Suprapubic skin (tissue), 4 donors: ENCODE data around the gene CDC42BPA. TPM values are rescaled to one million over a fixed set of nuclear protein-coding genes. Genes with fewer than 3 reads are reported as not detected.

ENCODE experiments used
- DNase-seq, 2 donors: peaks; one replicate each; pipeline ENCODE4 v3.0.0-alpha.2; 2019; ENCODE audit warnings: low spot score in 2 of 2
- H3K27ac ChIP-seq: fragments of 200-600 bp; sonication (generic); one replicate; pipeline ENCODE4 v1.5.1; 2019
- H3K27me3 ChIP-seq: fragments of 200-600 bp; sonication (generic); one replicate; pipeline ENCODE4 v1.5.1; 2019
- H3K36me3 ChIP-seq: fragments of 200-600 bp; sonication (generic); one replicate; pipeline ENCODE4 v1.5.1; 2019
- H3K4me1 ChIP-seq: fragments of 200-600 bp; sonication (generic); one replicate; pipeline ENCODE4 v1.5.1; 2019
- H3K4me3 ChIP-seq: fragments of 200-600 bp; sonication (generic); one replicate; pipeline ENCODE4 v1.5.1; 2019; ENCODE audit warnings: mild to moderate bottlenecking
- H3K9me3 ChIP-seq: fragments of 200-600 bp; sonication (generic); one replicate; pipeline ENCODE4 v1.5.1; 2019
- CTCF ChIP-seq, 2 donors: fragments of 200-600 bp in 1 of 2; fragments of 450-650 bp in 1 of 2; sonication (generic) in 1 of 2; IDR thresholded peaks; one replicate each; pipeline ENCODE4 v1.5.1; 2016 to 2019; ENCODE audit warnings: antibody characterized with exemption in 2 of 2, mild to moderate bottlenecking in 1 of 2, moderate library complexity in 1 of 2
- EP300 ChIP-seq: sonication (generic); formaldehyde crosslinking; IDR thresholded peaks from one replicate; pipeline ENCODE4 v1.6.1; 2017; ENCODE audit warnings: antibody characterized with exemption
- POLR2A ChIP-seq, 2 donors: fragments of 450-650 bp; IDR thresholded peaks; one replicate each; pipeline ENCODE4 v1.6.1; 2017; ENCODE audit warnings: antibody characterized with exemption in 2 of 2, mild to moderate bottlenecking in 2 of 2, moderate library complexity in 2 of 2
- POLR2AphosphoS5 ChIP-seq, 3 donors: sonication (generic); formaldehyde crosslinking; IDR thresholded peaks; one replicate each; pipeline ENCODE4 v1.6.1; 2017; ENCODE audit warnings: antibody characterized with exemption in 3 of 3
- WGBS: methylation state at CpG from one replicate; pipeline ENCODE4 v1.1.5; 2018; 5-methylcytosine and 5-hydroxymethylcytosine counted together
- total RNA-seq, 4 donors: library from RNA; depleted of rRNA; stranded (reverse); fragments of >200 nt; gene quantifications; one replicate each; pipeline ENCODE4 v1.1.0, GENCODE V29; 2016

The CDC42BPA gene
- total RNA-seq, 4 donors from 2014 or later = 12.2 to 54.6 (median 14.9) TPM

GRCh38 chr1:227306689-227307088 lies 11.6 kb downstream of the CDC42BPA start:
- TF ChIP-seq POLR2A (IDR thresholded peaks at IDR 0.05) (no peak), EP300 (no peak), POLR2AphosphoS5 (IDR thresholded peaks at IDR 0.05) (no peak), CTCF (IDR thresholded peaks at IDR 0.05) (no peak)
- Histone ChIP-seq H3K9me3 (no peaks in the 10 kb centered on the region), H3K27ac (no peak overlapping the region), H3K27me3 (no peaks in the 10 kb centered on the region), H3K4me1 (peaks cover 6% of the 10 kb centered on the region), H3K4me3 (no peak overlapping the region), H3K36me3 (no peaks in the 10 kb centered on the region)
- 98% methylated on average over 3 of the region's 3 CpGs for WGBS
- no peak for DNase-seq

GRCh38 chr1:227305894-227306626 lies 12.2 kb downstream of the CDC42BPA start:
- Histone ChIP-seq H3K36me3 (no peaks in the 10 kb centered on the region), H3K9me3 (no peaks in the 10 kb centered on the region), H3K4me1 (peaks cover 6% of the 10 kb centered on the region), H3K27me3 (no peaks in the 10 kb centered on the region), H3K4me3 (no peak overlapping the region), H3K27ac (no peak overlapping the region)
- WGBS = 92% methylated on average over 6 of the region's 6 CpGs
- TF ChIP-seq CTCF (IDR thresholded peaks at IDR 0.05) = no peak
- no peak for TF ChIP-seq POLR2A (IDR thresholded peaks at IDR 0.05)
- TF ChIP-seq POLR2AphosphoS5 (IDR thresholded peaks at IDR 0.05) = no peak
- TF ChIP-seq EP300 = no peak
- DNase-seq = no peak

- no peak overlapping the region for H3K4me3 ChIP-seq
- H3K27me3 ChIP-seq = no peaks in the 10 kb centered on the region
- peaks cover 9% of the 10 kb centered on the region for H3K4me1 ChIP-seq
- H3K27ac ChIP-seq = no peak overlapping the region
- H3K36me3 ChIP-seq = no peaks in the 10 kb centered on the region
- TF ChIP-seq POLR2AphosphoS5 (IDR thresholded peaks at IDR 0.05) (no peak), EP300 (no peak), CTCF (IDR thresholded peaks at IDR 0.05) (no peak), POLR2A (IDR thresholded peaks at IDR 0.05) (no peak)
- H3K9me3 ChIP-seq = no peaks in the 10 kb centered on the region
- no peak for DNase-seq
Observed at GRCh38 chr1:227304665-227305064, 13.6 kb downstream of the CDC42BPA start.

GRCh38 chr1:227303662-227304061 lies 14.6 kb downstream of the CDC42BPA start:
- Histone ChIP-seq H3K27me3 (no peaks in the 10 kb centered on the region), H3K36me3 (no peaks in the 10 kb centered on the region), H3K4me3 (no peak overlapping the region), H3K4me1 (peaks cover 14% of the 10 kb centered on the region), H3K9me3 (no peaks in the 10 kb centered on the region), H3K27ac (no peak overlapping the region)
- no peak for TF ChIP-seq CTCF (IDR thresholded peaks at IDR 0.05)
- no peak for TF ChIP-seq POLR2A (IDR thresholded peaks at IDR 0.05)
- TF ChIP-seq POLR2AphosphoS5 (IDR thresholded peaks at IDR 0.05) = no peak
- no peak for TF ChIP-seq EP300
- no peak for DNase-seq

- Histone ChIP-seq H3K27me3 (no peaks in the 10 kb centered on the region), H3K36me3 (no peaks in the 10 kb centered on the region), H3K27ac (no peak overlapping the region), H3K4me1 (peaks cover 12% of the 10 kb centered on the region), H3K4me3 (no peak overlapping the region), H3K9me3 (no peaks in the 10 kb centered on the region)
- no peak for DNase-seq
- no peak for TF ChIP-seq POLR2A (IDR thresholded peaks at IDR 0.05)
- no peak for TF ChIP-seq POLR2AphosphoS5 (IDR thresholded peaks at IDR 0.05)
- TF ChIP-seq EP300 = no peak
- TF ChIP-seq CTCF (IDR thresholded peaks at IDR 0.05) = no peak
- WGBS = 95% methylated on average over 7 of the region's 7 CpGs
Observed at GRCh38 chr1:227300682-227301081, 17.6 kb downstream of the CDC42BPA start.
